C4-2B (cell line): ENCODE data around the gene PCLO.

Experiments used
- H3K27ac ChIP-seq: fragments of 450-650 bp; 2 replicates; pipeline ENCODE4 v1.5.1; 2017
- CTCF ChIP-seq: fragments of 450-650 bp; conservative IDR thresholded peaks from 2 replicates; pipeline ENCODE4 v1.5.1; 2017; ENCODE audit warnings: mild to moderate bottlenecking
- ZFX ChIP-seq: fragments of 450-650 bp; IDR thresholded peaks from 2 replicates; pipeline ENCODE4 v1.6.1; 2017

The PCLO gene

GRCh38 chr7:83130191-83130590 is 32.5 kb downstream of the PCLO start:
- TF ChIP-seq ZFX = no peak
- no peak for TF ChIP-seq CTCF
- no peak overlapping the region for H3K27ac ChIP-seq

- no peak for TF ChIP-seq ZFX
- no peak for TF ChIP-seq CTCF
- no peak overlapping the region for H3K27ac ChIP-seq
These were observed 43.2 kb downstream of the PCLO start for GRCh38 chr7:83119494-83119893.

GRCh38 chr7:83119026-83119382 is 43.7 kb downstream of the PCLO start:
- TF ChIP-seq CTCF = no peak
- no peak for TF ChIP-seq ZFX
- H3K27ac ChIP-seq = no peak overlapping the region

- TF ChIP-seq ZFX (no peak), CTCF (no peak)
- H3K27ac ChIP-seq = no peak overlapping the region
These were observed 44.2 kb downstream of the PCLO start for GRCh38 chr7:83118347-83119025.

- no peak for TF ChIP-seq CTCF
- no peak for TF ChIP-seq ZFX
These were observed 45.2 kb downstream of the PCLO start for GRCh38 chr7:83117466-83117865.

GRCh38 chr7:83111391-83111790 is 51.3 kb downstream of the PCLO start:
- no peak overlapping the region for H3K27ac ChIP-seq
- TF ChIP-seq CTCF (no peak), ZFX (no peak)

More at GRCh38 chr7:83117466-83117865, 45.2 kb downstream of the PCLO start:
- no peak overlapping the region for H3K27ac ChIP-seq

GRCh38 chr7:83109352-83109751 is 53.3 kb downstream of the PCLO start:
- no peak for TF ChIP-seq CTCF
- TF ChIP-seq ZFX = no peak
- H3K27ac ChIP-seq = no peak overlapping the region
